ENCODE results near the gene OR10G6. TPM values are rescaled to one million over a fixed set of nuclear protein-coding genes. Genes with fewer than 3 reads are reported as not detected.

The OR10G6 gene
- polyA plus RNA-seq (2013): not detected in 2 replicates

GRCh38 chr11:123995119-123995518 is at the start of gene OR10G6:
Gene OR10G6 (minus strand): TSS chr11:123995161. CDS start chr11:123995161, 0 bp downstream.
- Histone ChIP-seq H3K9ac (ENCODE audit: low read length) (no peak within 1 kb of the TSS), H3K4ac (ENCODE audit: low read depth, low read length) (no peak within 1 kb of the TSS), H2BK120ac (ENCODE audit: insufficient read depth, low read length, poor library complexity) (no peak within 1 kb of the TSS), H4K8ac (ENCODE audit: low read depth, low read length) (no peak within 1 kb of the TSS), H3K4me3 (ENCODE audit: low read depth, low read length) (peak within 1 kb of the TSS; percentile 45), H2AFZ (ENCODE audit: insufficient read depth, low read length, poor library complexity) (no peak within 1 kb of the TSS), H3K79me1 (ENCODE audit: low read length) (no peaks in the 10 kb centered on the region), H2AK5ac (ENCODE audit: low read length) (no peak within 1 kb of the TSS), H3K9me3 (ENCODE audit: insufficient read depth, low read depth, low read length) (no peaks in the 10 kb centered on the region), H3K27me3 (ENCODE audit: insufficient read depth, low read length) (no peaks in the 10 kb centered on the region), H3K79me2 (ENCODE audit: control insufficient read depth, insufficient read depth, low read length, poor library complexity) (no peaks in the 10 kb centered on the region), H2BK5ac (ENCODE audit: low read depth, low read length, poor library complexity) (no peak within 1 kb of the TSS), H2BK12ac (ENCODE audit: low read length) (no peak within 1 kb of the TSS), H3K36me3 (ENCODE audit: control insufficient read depth in 1 of 2, insufficient read depth in 2 of 2, low read length in 2 of 2) (no peaks in the 10 kb centered on the region), H4K12ac (ENCODE audit: low read depth, low read length) (no peak within 1 kb of the TSS), H3K23ac (ENCODE audit: low read length) (peak within 1 kb of the TSS; percentile 82), H3K27ac (ENCODE audit: low read depth, low read length) (no peak within 1 kb of the TSS), H3K4me1 (ENCODE audit: control insufficient read depth in 1 of 2, insufficient read depth in 2 of 2, low read length in 2 of 2) (no peaks in the 10 kb centered on the region), H3K4me2 (ENCODE audit: low read length) (no peak within 1 kb of the TSS), H3K14ac (ENCODE audit: low read length) (no peak within 1 kb of the TSS), H4K91ac (ENCODE audit: low read depth, low read length) (no peak within 1 kb of the TSS), H3K18ac (ENCODE audit: low read length) (no peak within 1 kb of the TSS)
- no peak for DNase-seq
- WGBS (ENCODE audit: extremely low coverage, insufficient coverage, insufficient read length): no CpG with 5 or more reads among the region's 1 CpG

GRCh38 chr11:124043420-124043819 is 48.5 kb upstream of the OR10G6 start:
- WGBS (ENCODE audit: extremely low coverage, insufficient coverage, insufficient read length): no CpG with 5 or more reads among the region's 4 CpGs
- H2BK120ac ChIP-seq (ENCODE audit: insufficient read depth, low read length, poor library complexity): no peak overlapping the region

GRCh38 chr11:124041254-124041653 is 46.3 kb upstream of the OR10G6 start, which contains the start of gene OR10G7:
Gene OR10G7 (minus strand): TSS chr11:124041325. CDS start chr11:124039001, 2,324 bp downstream.
- no peak within 1 kb of the TSS for H4K8ac ChIP-seq (ENCODE audit: low read depth, low read length)

More at GRCh38 chr11:124043420-124043819, 48.5 kb upstream of the OR10G6 start:
- no peaks in the 10 kb centered on the region for H3K27me3 ChIP-seq (ENCODE audit: insufficient read depth, low read length)
- H3K36me3 ChIP-seq (ENCODE audit: control insufficient read depth in 1 of 2, insufficient read depth in 2 of 2, low read length in 2 of 2): no peaks in the 10 kb centered on the region
- no peak overlapping the region for H4K8ac ChIP-seq (ENCODE audit: low read depth, low read length)
- H3K9ac ChIP-seq (ENCODE audit: low read length): no peak overlapping the region
- H3K4ac ChIP-seq (ENCODE audit: low read depth, low read length): no peak overlapping the region
- H3K4me3 ChIP-seq (ENCODE audit: low read depth, low read length): no peak overlapping the region
- no peak overlapping the region for H3K23ac ChIP-seq (ENCODE audit: low read length)
- no peaks in the 10 kb centered on the region for H3K4me1 ChIP-seq (ENCODE audit: control insufficient read depth in 1 of 2, insufficient read depth in 2 of 2, low read length in 2 of 2)
- no peak overlapping the region for H2AK5ac ChIP-seq (ENCODE audit: low read length)
- no peak for DNase-seq
- no peak overlapping the region for H2AFZ ChIP-seq (ENCODE audit: insufficient read depth, low read length, poor library complexity)
- no peak overlapping the region for H4K12ac ChIP-seq (ENCODE audit: low read depth, low read length)
- H3K9me3 ChIP-seq (ENCODE audit: insufficient read depth, low read depth, low read length): no peaks in the 10 kb centered on the region
- H3K79me2 ChIP-seq (ENCODE audit: control insufficient read depth, insufficient read depth, low read length, poor library complexity): no peaks in the 10 kb centered on the region
- no peaks in the 10 kb centered on the region for H3K79me1 ChIP-seq (ENCODE audit: low read length)
- H3K27ac ChIP-seq (ENCODE audit: low read depth, low read length): no peak overlapping the region
- H2BK5ac ChIP-seq (ENCODE audit: low read depth, low read length, poor library complexity): no peak overlapping the region
- H3K14ac ChIP-seq (ENCODE audit: low read length): no peak overlapping the region
- no peak overlapping the region for H3K18ac ChIP-seq (ENCODE audit: low read length)
- no peak overlapping the region for H4K91ac ChIP-seq (ENCODE audit: low read depth, low read length)
- H2BK12ac ChIP-seq (ENCODE audit: low read length): no peak overlapping the region
- no peak overlapping the region for H3K4me2 ChIP-seq (ENCODE audit: low read length)

GRCh38 chr11:124039557-124039956 is 44.6 kb upstream of the OR10G6 start:
- Histone ChIP-seq H4K12ac (ENCODE audit: low read depth, low read length) (no peak overlapping the region), H3K14ac (ENCODE audit: low read length) (no peak overlapping the region), H3K4ac (ENCODE audit: low read depth, low read length) (no peak overlapping the region), H4K91ac (ENCODE audit: low read depth, low read length) (no peak overlapping the region), H3K79me1 (ENCODE audit: low read length) (no peaks in the 10 kb centered on the region), H3K36me3 (ENCODE audit: control insufficient read depth in 1 of 2, insufficient read depth in 2 of 2, low read length in 2 of 2) (no peaks in the 10 kb centered on the region), H2BK120ac (ENCODE audit: insufficient read depth, low read length, poor library complexity) (no peak overlapping the region), H2AK5ac (ENCODE audit: low read length) (no peak overlapping the region), H3K27me3 (ENCODE audit: insufficient read depth, low read length) (no peaks in the 10 kb centered on the region), H3K79me2 (ENCODE audit: control insufficient read depth, insufficient read depth, low read length, poor library complexity) (no peaks in the 10 kb centered on the region), H2AFZ (ENCODE audit: insufficient read depth, low read length, poor library complexity) (no peak overlapping the region), H3K23ac (ENCODE audit: low read length) (no peak overlapping the region), H3K18ac (ENCODE audit: low read length) (no peak overlapping the region), H3K4me3 (ENCODE audit: low read depth, low read length) (no peak overlapping the region), H2BK12ac (ENCODE audit: low read length) (no peak overlapping the region), H3K9me3 (ENCODE audit: insufficient read depth, low read depth, low read length) (no peaks in the 10 kb centered on the region), H2BK5ac (ENCODE audit: low read depth, low read length, poor library complexity) (no peak overlapping the region), H4K8ac (ENCODE audit: low read depth, low read length) (no peak overlapping the region), H3K9ac (ENCODE audit: low read length) (no peak overlapping the region), H3K27ac (ENCODE audit: low read depth, low read length) (no peak overlapping the region), H3K4me1 (ENCODE audit: control insufficient read depth in 1 of 2, insufficient read depth in 2 of 2, low read length in 2 of 2) (no peaks in the 10 kb centered on the region), H3K4me2 (ENCODE audit: low read length) (no peak overlapping the region)
- no peak for DNase-seq
- no CpG with 5 or more reads among the region's 9 CpGs for WGBS (ENCODE audit: extremely low coverage, insufficient coverage, insufficient read length)

More at GRCh38 chr11:124041254-124041653, 46.3 kb upstream of the OR10G6 start, which contains the start of gene OR10G7:
- no peak within 1 kb of the TSS for H3K18ac ChIP-seq (ENCODE audit: low read length)
- no peak within 1 kb of the TSS for H2BK5ac ChIP-seq (ENCODE audit: low read depth, low read length, poor library complexity)
- no peak within 1 kb of the TSS for H2BK12ac ChIP-seq (ENCODE audit: low read length)
- no peaks in the 10 kb centered on the region for H3K9me3 ChIP-seq (ENCODE audit: insufficient read depth, low read depth, low read length)
- no peak within 1 kb of the TSS for H3K4me3 ChIP-seq (ENCODE audit: low read depth, low read length)
- no peak within 1 kb of the TSS for H2BK120ac ChIP-seq (ENCODE audit: insufficient read depth, low read length, poor library complexity)
- H2AK5ac ChIP-seq (ENCODE audit: low read length): no peak within 1 kb of the TSS
- H4K91ac ChIP-seq (ENCODE audit: low read depth, low read length): no peak within 1 kb of the TSS
- no peaks in the 10 kb centered on the region for H3K36me3 ChIP-seq (ENCODE audit: control insufficient read depth in 1 of 2, insufficient read depth in 2 of 2, low read length in 2 of 2)
- no CpG with 5 or more reads among the region's 1 CpG for WGBS (ENCODE audit: extremely low coverage, insufficient coverage, insufficient read length)
- H3K79me1 ChIP-seq (ENCODE audit: low read length): no peaks in the 10 kb centered on the region
- no peak within 1 kb of the TSS for H4K12ac ChIP-seq (ENCODE audit: low read depth, low read length)
- no peak within 1 kb of the TSS for H3K4ac ChIP-seq (ENCODE audit: low read depth, low read length)
- H3K9ac ChIP-seq (ENCODE audit: low read length): no peak within 1 kb of the TSS
- no peaks in the 10 kb centered on the region for H3K4me1 ChIP-seq (ENCODE audit: control insufficient read depth in 1 of 2, insufficient read depth in 2 of 2, low read length in 2 of 2)
- no peaks in the 10 kb centered on the region for H3K79me2 ChIP-seq (ENCODE audit: control insufficient read depth, insufficient read depth, low read length, poor library complexity)
- H3K23ac ChIP-seq (ENCODE audit: low read length): no peak within 1 kb of the TSS
- H3K4me2 ChIP-seq (ENCODE audit: low read length): no peak within 1 kb of the TSS
- H3K27ac ChIP-seq (ENCODE audit: low read depth, low read length): no peak within 1 kb of the TSS
- H2AFZ ChIP-seq (ENCODE audit: insufficient read depth, low read length, poor library complexity): no peak within 1 kb of the TSS
- no peaks in the 10 kb centered on the region for H3K27me3 ChIP-seq (ENCODE audit: insufficient read depth, low read length)
- H3K14ac ChIP-seq (ENCODE audit: low read length): no peak within 1 kb of the TSS
- DNase-seq: no peak

Data from trophoblast cell (in vitro differentiated cells and primary cell).